Large intestine (tissue), 3 donors: ENCODE data around the gene PCDHGB7. TPM values are rescaled to one million over a fixed set of nuclear protein-coding genes. Genes with fewer than 3 reads are reported as not detected.
"Not testable (repeated sequence)": the region's sequence is repeated elsewhere in the genome, so short reads cannot be mapped to it uniquely, and the experiment has no call there.

Source experiments
- DNase-seq, 2 donors: peaks; one replicate each; pipeline versions ENCODE4 v3.0.0 to v3.0.0-alpha.2; 2013
- H3K27ac ChIP-seq: one replicate; pipeline ENCODE4 v1.5.1; 2013; ENCODE audit warnings: low read length
- H3K27me3 ChIP-seq: 2 replicates; pipeline ENCODE4 v1.6.1; 2013; ENCODE audit warnings: low read length; ENCODE audit not compliant: control insufficient read depth, insufficient read depth
- H3K36me3 ChIP-seq: 2 replicates; pipeline ENCODE4 v1.6.1; 2013; ENCODE audit warnings: low read length; ENCODE audit not compliant: control insufficient read depth, insufficient read depth
- H3K4me1 ChIP-seq: one replicate; pipeline ENCODE4 v1.6.1; 2013; ENCODE audit warnings: low read length; ENCODE audit not compliant: control insufficient read depth, insufficient read depth
- H3K4me3 ChIP-seq: one replicate; pipeline ENCODE4 v1.5.1; 2013; ENCODE audit warnings: low read length
- H3K9me3 ChIP-seq: one replicate; pipeline ENCODE4 v1.6.1; 2013; ENCODE audit warnings: mild to moderate bottlenecking, low read depth, low read length, moderate library complexity; ENCODE audit not compliant: control insufficient read depth
- WGBS: methylation state at CpG from one replicate; pipeline ENCODE4 v1.1.5; 2013; ENCODE audit warnings: low lambda C conversion rate; ENCODE audit not compliant: insufficient coverage; 5-methylcytosine and 5-hydroxymethylcytosine counted together
- polyA plus RNA-seq: library from polyadenylated mRNA; unstranded; fragments of 120-200 nt; gene quantifications from one replicate; pipeline ENCODE4 v1.2.1, GENCODE V29; 2013

The PCDHGB7 gene
- polyA plus RNA-seq, 1 donor = 3.6 TPM

DNA sequence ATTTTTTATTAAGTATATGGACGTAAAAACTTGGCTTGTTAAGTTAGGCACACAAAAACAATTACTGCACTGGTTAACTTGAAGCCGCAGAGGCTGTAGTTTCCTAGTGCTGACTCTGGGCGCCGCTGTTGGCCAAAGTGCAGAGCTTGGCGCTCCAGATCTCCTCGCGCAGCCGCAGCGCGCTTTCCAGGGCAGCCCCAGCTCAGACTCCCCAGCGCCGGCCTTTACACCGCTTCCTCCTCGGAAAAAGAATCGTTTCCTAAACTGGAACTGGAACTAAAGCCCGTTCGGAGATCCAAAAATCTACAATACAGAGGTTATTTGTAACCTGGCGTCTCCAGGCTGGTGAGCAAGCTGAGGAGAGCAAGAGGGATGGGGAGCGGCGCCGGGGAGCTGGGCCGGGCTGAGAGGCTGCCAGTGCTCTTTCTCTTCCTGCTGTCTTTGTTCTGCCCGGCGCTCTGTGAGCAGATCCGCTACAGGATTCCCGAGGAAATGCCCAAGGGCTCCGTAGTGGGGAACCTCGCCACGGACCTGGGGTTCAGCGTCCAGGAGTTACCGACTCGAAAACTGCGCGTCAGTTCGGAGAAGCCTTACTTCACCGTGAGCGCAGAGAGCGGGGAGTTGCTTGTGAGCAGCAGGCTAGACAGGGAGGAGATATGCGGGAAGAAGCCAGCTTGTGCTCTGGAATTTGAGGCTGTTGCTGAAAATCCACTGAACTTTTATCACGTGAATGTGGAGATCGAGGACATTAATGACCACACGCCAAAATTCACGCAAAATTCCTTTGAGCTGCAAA lies 19.5 kb upstream of the PCDHGB7 start, which contains the start of gene PCDHGB5:
PCDHGB5 (plus strand) TSS at position 192 of the 796 bp plus-strand sequence; CDS start at position 373, 181 bp downstream.
- H3K9me3 ChIP-seq = peaks cover 53% of the 10 kb centered on the region
- H3K4me1 ChIP-seq, H3K36me3 ChIP-seq, H3K27ac ChIP-seq: not testable (repeated sequence)
- peak within 1 kb of the TSS; percentile 26 for H3K4me3 ChIP-seq
- WGBS = no CpG with 5 or more reads among the region's 43 CpGs
- peaks cover 47% of the 10 kb centered on the region for H3K27me3 ChIP-seq
- DNase-seq = peak in 1 of 2 donors; percentile 32

DNA sequence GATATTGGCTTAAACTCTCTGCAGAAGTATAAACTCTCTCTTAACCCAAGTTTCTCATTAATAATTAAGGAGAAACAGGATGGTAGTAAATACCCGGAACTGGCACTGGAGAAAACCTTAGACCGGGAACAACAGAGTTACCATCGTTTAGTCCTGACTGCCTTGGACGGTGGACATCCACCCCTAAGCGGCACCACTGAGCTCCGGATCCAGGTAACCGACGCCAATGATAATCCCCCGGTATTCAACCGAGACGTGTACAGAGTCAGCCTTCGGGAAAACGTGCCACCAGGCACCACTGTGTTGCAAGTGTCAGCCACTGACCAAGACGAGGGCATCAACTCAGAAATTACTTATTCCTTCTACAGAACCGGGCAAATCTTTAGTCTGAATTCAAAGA lies 18.9 kb upstream of the PCDHGB7 start:
- Histone ChIP-seq H3K36me3 (no peaks in the 10 kb centered on the region), H3K4me1 (no peaks in the 10 kb centered on the region), H3K4me3 (no peak overlapping the region), H3K27me3 (peaks cover 47% of the 10 kb centered on the region), H3K27ac (no peak overlapping the region), H3K9me3 (peaks cover 52% of the 10 kb centered on the region)
- DNase-seq = no peak
- no CpG with 5 or more reads among the region's 15 CpGs for WGBS

DNA sequence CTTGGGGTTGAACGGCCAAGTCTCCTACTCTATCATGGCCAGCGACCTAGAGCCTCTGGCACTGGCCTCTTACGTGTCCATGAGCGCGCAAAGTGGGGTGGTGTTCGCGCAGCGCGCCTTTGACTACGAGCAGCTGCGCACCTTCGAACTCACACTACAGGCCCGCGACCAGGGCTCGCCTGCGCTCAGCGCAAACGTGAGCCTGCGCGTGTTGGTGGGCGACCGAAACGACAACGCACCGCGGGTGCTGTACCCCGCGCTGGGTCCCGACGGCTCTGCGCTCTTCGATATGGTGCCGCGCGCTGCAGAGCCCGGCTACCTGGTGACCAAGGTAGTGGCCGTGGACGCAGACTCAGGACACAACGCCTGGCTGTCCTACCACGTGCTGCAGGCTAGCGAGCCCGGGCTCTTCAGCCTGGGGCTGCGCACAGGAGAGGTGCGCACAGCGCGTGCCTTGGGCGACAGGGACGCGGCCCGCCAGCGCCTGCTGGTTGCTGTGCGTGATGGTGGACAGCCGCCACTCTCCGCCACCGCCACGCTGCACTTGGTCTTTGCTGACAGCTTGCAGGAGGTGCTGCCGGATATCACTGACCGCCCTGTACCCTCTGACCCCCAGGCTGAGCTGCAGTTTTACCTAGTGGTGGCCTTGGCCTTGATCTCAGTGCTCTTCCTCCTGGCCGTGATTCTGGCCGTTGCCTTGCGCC lies 17.8 kb upstream of the PCDHGB7 start:
- peaks cover 46% of the 10 kb centered on the region for H3K9me3 ChIP-seq
- no peaks in the 10 kb centered on the region for H3K36me3 ChIP-seq

DNA sequence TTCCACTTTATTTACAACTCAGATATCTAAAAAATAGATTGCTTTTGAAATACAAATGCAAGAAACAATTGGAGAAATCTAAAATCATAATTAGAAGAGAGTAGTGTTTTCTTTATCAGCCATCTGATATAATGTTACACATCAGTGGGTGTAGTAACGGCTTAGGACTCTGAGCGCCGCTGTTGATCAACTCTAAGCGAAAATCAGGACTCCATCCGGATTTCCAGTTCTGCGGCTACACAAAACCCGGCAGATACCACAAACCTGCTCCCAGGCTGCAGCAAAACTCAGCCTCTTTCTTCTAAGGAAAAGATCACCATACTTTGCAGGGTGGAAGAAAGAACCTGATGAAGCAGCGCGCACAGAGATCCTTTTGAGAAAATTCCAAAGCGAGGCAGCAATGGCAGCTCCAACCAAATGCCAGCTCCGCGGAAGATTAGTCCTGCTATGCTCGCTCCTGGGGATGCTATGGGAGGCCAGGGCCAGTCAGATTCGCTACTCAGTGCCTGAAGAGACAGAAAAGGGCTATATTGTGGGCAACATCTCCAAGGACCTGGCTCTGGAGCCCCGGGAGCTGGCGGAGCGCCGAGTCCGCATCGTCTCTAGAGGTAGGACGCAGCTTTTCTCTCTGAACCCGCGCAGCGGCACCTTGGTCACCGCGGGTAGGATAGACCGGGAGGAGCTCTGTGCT lies 14.8 kb upstream of the PCDHGB7 start, which contains the start of gene PCDHGA9:
PCDHGA9 (plus strand) TSS at position 226 of the 691 bp plus-strand sequence; CDS start at position 401, 175 bp downstream.
- no peaks in the 10 kb centered on the region for H3K36me3 ChIP-seq
- WGBS = no CpG with 5 or more reads among the region's 27 CpGs
- no peaks in the 10 kb centered on the region for H3K4me1 ChIP-seq
- no peak for DNase-seq
- H3K9me3 ChIP-seq = peaks cover 41% of the 10 kb centered on the region
- peaks cover 53% of the 10 kb centered on the region for H3K27me3 ChIP-seq
- no peak within 1 kb of the TSS for H3K27ac ChIP-seq
- H3K4me3 ChIP-seq = no peak within 1 kb of the TSS

More for the DNA sequence above, 17.8 kb upstream of the PCDHGB7 start:
- no peak for DNase-seq
- Histone ChIP-seq H3K4me3 (no peak overlapping the region), H3K4me1 (no peaks in the 10 kb centered on the region), H3K27ac (no peak overlapping the region), H3K27me3 (peaks cover 49% of the 10 kb centered on the region)
- WGBS = no CpG with 5 or more reads among the region's 61 CpGs

DNA sequence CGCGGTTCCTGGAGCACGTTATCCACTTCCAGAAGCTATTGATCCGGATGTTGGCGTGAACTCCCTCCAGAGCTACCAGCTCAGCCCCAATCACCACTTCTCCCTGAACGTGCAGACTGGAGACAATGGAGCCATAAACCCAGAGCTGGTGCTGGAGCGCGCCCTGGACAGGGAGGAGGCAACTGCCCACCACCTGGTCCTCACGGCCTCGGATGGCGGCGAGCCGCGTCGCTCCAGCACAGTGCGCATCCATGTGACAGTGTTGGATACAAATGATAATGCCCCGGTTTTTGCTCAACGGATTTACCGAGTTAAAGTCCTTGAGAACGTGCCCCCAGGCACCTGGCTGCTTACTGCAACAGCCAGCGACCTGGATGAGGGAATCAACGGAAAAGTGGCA lies 14.1 kb upstream of the PCDHGB7 start:
- Histone ChIP-seq H3K9me3 (peaks cover 44% of the 10 kb centered on the region), H3K4me3 (no peak overlapping the region), H3K4me1 (no peaks in the 10 kb centered on the region), H3K36me3 (no peaks in the 10 kb centered on the region), H3K27me3 (peaks cover 57% of the 10 kb centered on the region), H3K27ac (no peak overlapping the region)
- no peak for DNase-seq
- WGBS = no CpG with 5 or more reads among the region's 22 CpGs

DNA sequence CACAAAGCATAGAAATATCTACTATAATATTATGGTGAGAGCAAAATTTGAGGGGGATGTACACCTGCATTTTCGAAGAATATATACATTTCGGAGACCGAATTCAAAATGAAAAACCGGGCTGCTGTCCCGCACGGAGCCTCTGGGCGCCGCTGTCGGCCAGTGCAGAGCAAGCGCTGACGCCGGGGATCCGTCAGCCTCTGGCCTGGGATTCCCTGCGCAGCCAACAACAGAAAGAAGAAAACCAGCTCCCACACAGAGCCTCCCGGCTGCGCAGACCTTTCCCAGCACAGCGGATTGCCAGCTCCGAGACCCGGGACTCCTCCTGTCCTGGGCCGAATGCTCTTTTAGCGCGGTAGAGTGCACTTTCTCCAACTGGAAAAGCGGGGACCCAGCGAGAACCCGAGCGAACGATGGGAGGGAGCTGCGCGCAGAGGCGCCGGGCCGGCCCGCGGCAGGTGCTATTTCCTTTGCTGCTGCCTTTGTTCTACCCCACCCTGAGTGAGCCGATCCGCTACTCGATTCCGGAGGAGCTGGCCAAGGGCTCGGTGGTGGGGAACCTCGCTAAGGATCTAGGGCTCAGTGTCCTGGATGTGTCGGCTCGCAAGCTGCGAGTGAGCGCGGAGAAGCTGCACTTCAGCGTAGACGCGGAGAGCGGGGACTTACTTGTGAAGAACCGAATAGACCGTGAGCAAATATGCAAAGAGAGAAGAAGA lies 9.5 kb upstream of the PCDHGB7 start, which contains the start of gene PCDHGB6:
PCDHGB6 (plus strand) TSS at position 232 of the 716 bp plus-strand sequence; CDS start at position 414, 182 bp downstream.
- not testable (repeated sequence) for H3K36me3 ChIP-seq, H3K4me1 ChIP-seq, H3K27ac ChIP-seq
- Histone ChIP-seq H3K4me3 (peak within 1 kb of the TSS; percentile 27), H3K9me3 (peaks cover 49% of the 10 kb centered on the region), H3K27me3 (peaks cover 65% of the 10 kb centered on the region)
- peak in 1 of 2 donors; percentile 52 for DNase-seq
- 17% methylated on average over 1 of the region's 51 CpGs for WGBS

DNA sequence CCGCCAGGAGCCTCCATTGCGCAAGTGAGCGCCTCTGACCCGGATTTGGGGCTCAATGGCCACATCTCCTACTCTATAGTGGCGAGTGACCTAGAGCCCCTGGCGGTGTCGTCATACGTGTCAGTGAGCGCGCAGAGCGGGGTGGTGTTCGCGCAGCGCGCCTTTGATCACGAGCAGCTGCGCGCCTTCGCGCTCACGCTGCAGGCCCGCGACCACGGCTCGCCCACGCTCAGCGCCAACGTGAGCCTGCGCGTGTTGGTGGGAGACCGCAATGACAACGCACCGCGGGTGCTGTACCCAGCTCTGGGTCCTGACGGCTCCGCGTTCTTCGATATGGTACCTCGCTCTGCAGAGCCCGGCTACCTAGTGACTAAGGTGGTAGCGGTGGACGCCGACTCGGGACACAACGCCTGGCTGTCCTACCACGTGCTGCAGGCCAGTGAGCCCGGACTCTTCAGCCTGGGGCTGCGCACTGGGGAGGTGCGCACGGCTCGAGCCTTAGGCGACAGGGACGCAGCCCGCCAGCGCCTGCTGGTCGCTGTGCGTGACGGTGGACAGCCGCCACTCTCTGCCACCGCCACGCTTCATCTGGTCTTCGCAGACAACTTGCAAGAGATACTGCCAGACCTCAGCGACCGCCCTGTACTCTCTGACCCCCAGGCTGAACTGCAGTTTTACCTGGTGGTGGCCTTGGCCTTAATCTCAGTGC lies 7.7 kb upstream of the PCDHGB7 start:
- no CpG with 5 or more reads among the region's 64 CpGs for WGBS
- H3K27me3 ChIP-seq = peaks cover 63% of the 10 kb centered on the region
- H3K4me1 ChIP-seq = no peaks in the 10 kb centered on the region
- peaks cover 45% of the 10 kb centered on the region for H3K9me3 ChIP-seq
- H3K36me3 ChIP-seq = no peaks in the 10 kb centered on the region
- no peak overlapping the region for H3K27ac ChIP-seq
- DNase-seq = no peak
- H3K4me3 ChIP-seq = no peak overlapping the region

DNA sequence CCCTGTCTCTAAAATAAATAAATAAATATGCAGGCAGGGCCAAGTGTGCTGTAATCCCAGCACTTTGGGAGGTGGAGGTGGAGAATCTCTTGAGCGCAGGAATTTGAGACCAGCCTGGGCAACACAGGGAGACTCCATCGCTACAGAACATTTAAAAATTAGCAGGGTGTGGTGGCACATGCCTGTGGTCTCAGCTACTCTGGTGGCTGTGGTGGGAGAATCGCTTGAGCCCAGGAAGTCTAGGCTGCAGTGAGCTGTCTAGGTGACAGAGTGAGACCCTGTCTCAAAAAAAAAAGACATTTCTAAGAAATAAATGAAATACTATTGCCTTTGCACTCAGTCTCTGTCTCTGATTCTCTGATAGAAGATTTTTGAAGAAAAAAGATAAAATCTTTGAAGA lies 5.9 kb upstream of the PCDHGB7 start:
- H3K36me3 ChIP-seq = no peaks in the 10 kb centered on the region
- peaks cover 66% of the 10 kb centered on the region for H3K27me3 ChIP-seq
- H3K4me1 ChIP-seq = no peaks in the 10 kb centered on the region
- DNase-seq = no peak
- H3K27ac ChIP-seq = no peak overlapping the region
- 70% methylated on average over 2 of the region's 3 CpGs for WGBS
- H3K9me3 ChIP-seq = peaks cover 50% of the 10 kb centered on the region
- H3K4me3 ChIP-seq = no peak overlapping the region

DNA sequence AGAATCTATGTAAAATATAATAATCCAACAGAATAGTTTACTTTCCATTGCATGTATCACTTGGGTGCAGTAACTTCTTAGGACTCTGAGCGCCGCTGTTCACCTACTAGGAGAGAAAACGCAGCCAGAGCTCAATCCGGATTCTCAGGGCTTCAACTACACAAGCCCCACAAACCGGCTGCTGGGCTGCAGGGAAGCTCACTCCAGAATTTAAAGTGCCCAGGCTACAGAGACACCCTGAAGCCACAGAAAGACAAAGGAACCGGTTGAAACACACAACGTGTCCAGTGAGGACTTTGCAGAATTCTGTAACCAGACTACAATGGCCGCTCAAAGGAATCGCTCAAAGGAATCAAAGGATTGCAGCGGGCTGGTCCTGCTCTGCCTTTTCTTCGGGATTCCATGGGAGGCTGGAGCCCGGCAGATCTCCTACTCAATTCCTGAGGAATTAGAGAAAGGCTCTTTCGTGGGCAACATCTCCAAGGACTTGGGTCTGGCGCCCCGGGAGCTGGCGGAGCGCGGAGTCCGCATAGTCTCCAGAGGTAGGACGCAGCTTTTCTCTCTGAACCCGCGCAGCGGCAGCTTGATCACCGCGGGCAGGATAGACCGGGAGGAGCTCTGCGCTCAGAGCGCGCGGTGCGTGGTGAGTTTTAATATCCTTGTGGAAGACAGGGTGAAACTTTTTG lies 4.5 kb upstream of the PCDHGB7 start, which contains the start of gene PCDHGA10:
PCDHGA10 (plus strand) TSS at position 134 of the 686 bp plus-strand sequence; CDS start at position 323, 189 bp downstream.
- peak in 1 of 2 donors; percentile 69 for DNase-seq
- no peaks in the 10 kb centered on the region for H3K4me1 ChIP-seq
- no CpG with 5 or more reads among the region's 31 CpGs for WGBS
- H3K4me3 ChIP-seq = peak within 1 kb of the TSS; percentile 51
- peaks cover 68% of the 10 kb centered on the region for H3K27me3 ChIP-seq
- H3K36me3 ChIP-seq = no peaks in the 10 kb centered on the region
- H3K9me3 ChIP-seq = peaks cover 52% of the 10 kb centered on the region
- H3K27ac ChIP-seq = no peak within 1 kb of the TSS
